ENCODE measurements around the gene ULK2. TPM values are rescaled to one million over a fixed set of nuclear protein-coding genes. Genes with fewer than 3 reads are reported as not detected.

The ULK2 gene
- 17.7 and 24.5 TPM in 2 replicates for total RNA-seq

- TF ChIP-seq CTCF (IDR thresholded peaks at IDR 0.05; ENCODE audit: insufficient read depth, low read length, poor library complexity, severe bottlenecking), result no peak
- no peak for DNase-seq (ENCODE audit: low read depth)
- Histone ChIP-seq H3K27me3 (ENCODE audit: control insufficient read depth, insufficient read depth, low read length) (no peaks in the 10 kb centered on the region), H3K4me3 (ENCODE audit: low read depth, low read length) (peak within 1 kb of the TSS; percentile 51), H3K36me3 (ENCODE audit: control insufficient read depth, insufficient read depth, low read length) (no peaks in the 10 kb centered on the region)
Measured at GRCh38 chr17:19867329-19868078, at the start of gene ULK2. Gene ULK2, minus strand, starts transcription at chr17:19867936. Its CDS starts 519 bp downstream, at chr17:19867417.

GRCh38 chr17:19915245-19915978 lies 47.7 kb upstream of the ULK2 start:
- Histone ChIP-seq H3K4me3 (ENCODE audit: low read depth, low read length) (no peak overlapping the region), H3K36me3 (ENCODE audit: control insufficient read depth, insufficient read depth, low read length) (no peaks in the 10 kb centered on the region), H3K27me3 (ENCODE audit: control insufficient read depth, insufficient read depth, low read length) (no peaks in the 10 kb centered on the region)
- no peak for DNase-seq (ENCODE audit: low read depth)
- no peak for TF ChIP-seq CTCF (IDR thresholded peaks at IDR 0.05; ENCODE audit: insufficient read depth, low read length, poor library complexity, severe bottlenecking)

DNA sequence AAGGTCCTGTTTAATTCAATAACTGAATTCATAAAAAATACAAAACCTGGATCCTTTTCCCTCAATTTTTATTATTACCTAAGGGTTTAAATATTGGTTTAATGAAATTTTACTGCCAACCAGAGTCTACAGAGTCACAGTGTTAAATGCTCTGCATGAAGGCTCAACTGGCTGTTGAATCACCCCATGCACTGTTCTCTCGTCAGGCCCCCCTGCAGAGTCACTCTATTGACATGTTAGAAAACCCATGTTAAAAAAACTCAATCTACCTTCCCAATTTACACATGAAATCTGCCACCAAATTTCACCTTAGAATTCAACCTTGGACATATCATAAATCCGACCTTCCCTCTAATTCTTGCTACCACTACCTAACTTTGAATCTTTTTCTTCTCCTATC lies 43.3 kb upstream of the ULK2 start:
- H3K4me3 ChIP-seq (ENCODE audit: low read depth, low read length), result no peak overlapping the region
- DNase-seq (ENCODE audit: low read depth), result no peak
- no peaks in the 10 kb centered on the region for H3K27me3 ChIP-seq (ENCODE audit: control insufficient read depth, insufficient read depth, low read length)
- no peak for TF ChIP-seq CTCF (IDR thresholded peaks at IDR 0.05; ENCODE audit: insufficient read depth, low read length, poor library complexity, severe bottlenecking)
- no peaks in the 10 kb centered on the region for H3K36me3 ChIP-seq (ENCODE audit: control insufficient read depth, insufficient read depth, low read length)

GRCh38 chr17:19909139-19909538 lies 41.4 kb upstream of the ULK2 start:
- H3K4me3 ChIP-seq (ENCODE audit: low read depth, low read length), result no peak overlapping the region
- H3K27me3 ChIP-seq (ENCODE audit: control insufficient read depth, insufficient read depth, low read length), result no peaks in the 10 kb centered on the region
- peaks cover 1% of the 10 kb centered on the region for H3K36me3 ChIP-seq (ENCODE audit: control insufficient read depth, insufficient read depth, low read length)
- TF ChIP-seq CTCF (IDR thresholded peaks at IDR 0.05; ENCODE audit: insufficient read depth, low read length, poor library complexity, severe bottlenecking), result no peak
- DNase-seq (ENCODE audit: low read depth), result no peak

- no peaks in the 10 kb centered on the region for H3K27me3 ChIP-seq (ENCODE audit: control insufficient read depth, insufficient read depth, low read length)
- no peak for TF ChIP-seq CTCF (IDR thresholded peaks at IDR 0.05; ENCODE audit: insufficient read depth, low read length, poor library complexity, severe bottlenecking)
- H3K36me3 ChIP-seq (ENCODE audit: control insufficient read depth, insufficient read depth, low read length), result peaks cover 1% of the 10 kb centered on the region
- H3K4me3 ChIP-seq (ENCODE audit: low read depth, low read length), result no peak overlapping the region
- no peak for DNase-seq (ENCODE audit: low read depth)
Measured at GRCh38 chr17:19905502-19905901, 37.8 kb upstream of the ULK2 start.

All from kidney epithelial cell (primary cell).